HepG2 (cell line): ENCODE data around the gene PIK3R4. TPM values are rescaled to one million over a fixed set of nuclear protein-coding genes. Genes with fewer than 3 reads are reported as not detected.

Experiments used
- ATAC-seq: fragments of 200-7000 bp; cut with Tn5 transposase; 3 replicates; pipeline ENCODE4 v1.9.1; 2020; ENCODE audit warnings: mild to moderate bottlenecking, moderate library complexity
- BruUV-seq: library from RNA; stranded (reverse); fragments of 400-500 nt; replicated peaks from 2 replicates; lab custom pipeline; 2021; lab: Mats Ljungman, UMichigan
- CTCF ChIA-PET: fragments of 300-600 bp; formaldehyde crosslinking; extraction: SDS; loops from one replicate; lab custom pipeline; 2021; ENCODE audit warnings: low total read pairs, inconsistent platforms, low intra/inter-chr PET ratio; lab: Yijun Ruan, JAX
- POLR2A ChIA-PET: fragments of 350-600 bp; sonication (Branson Sonifier 250); formaldehyde crosslinking; loops from one replicate; lab custom pipeline; 2020; ENCODE audit warnings: antibody characterized with exemption, inconsistent platforms; lab: Yijun Ruan, JAX
- DNase-seq: peaks from one replicate; pipeline ENCODE4 v3.0.0-alpha.2; 2015; ENCODE audit warnings: low spot score
- FAIRE-seq: peaks from 3 replicates; lab custom pipeline; 2011; peaks lifted over from hg19 to GRCh38; lab: Jason Lieb, UNC
- H2AFZ ChIP-seq: one replicate; pipeline ENCODE4 v1.6.1; 2011; ENCODE audit warnings: low read length, inconsistent platforms
- H3K27ac ChIP-seq: fragments of 300-600 bp; 3 replicates; pipeline ENCODE4 v1.8.0; 2011; ENCODE audit warnings: mixed run types, mild to moderate bottlenecking, mixed read lengths, low read length, inconsistent platforms; ENCODE audit not compliant: insufficient read depth; ENCODE audit errors: extremely low read length
- H3K27me3 ChIP-seq, 2 experiments: fragments of 200-600 bp in 1 of 2; 2 replicates in 1 of 2; 3 replicates in 1 of 2; pipeline versions ENCODE4 v1.6.0 to v1.8.0; 2011; ENCODE audit warnings: low read length in 2 of 2, mild to moderate bottlenecking in 2 of 2, moderate library complexity in 2 of 2, inconsistent platforms in 1 of 2; ENCODE audit not compliant: insufficient read depth in 2 of 2, control insufficient read depth in 1 of 2
- H3K36me3 ChIP-seq, 2 experiments: fragments of 200-600 bp in 1 of 2; replicated peaks in 1 of 2; 2 replicates in 1 of 2; 3 replicates in 1 of 2; pipeline versions ENCODE4 v1.5.1 to v1.8.0; 2011; ENCODE audit warnings: low read length in 2 of 2, inconsistent platforms in 1 of 2; ENCODE audit not compliant: insufficient read depth in 2 of 2, control insufficient read depth in 1 of 2
- H3K4me1 ChIP-seq: 2 replicates; pipeline ENCODE4 v1.5.1; 2012; ENCODE audit warnings: low read length, inconsistent platforms; ENCODE audit not compliant: insufficient read depth
- H3K4me2 ChIP-seq: 2 replicates; pipeline ENCODE4 v1.6.0; 2011; ENCODE audit warnings: low read depth, low read length, inconsistent platforms
- H3K4me3 ChIP-seq, 3 experiments: fragments of 200-600 bp in 1 of 3; sonication (generic), shearing (Covaris generic) in 1 of 3; replicated peaks in 1 of 3; 2 replicates each; pipeline ENCODE4 v1.5.1; 2011 to 2016; ENCODE audit warnings: low read length in 3 of 3, inconsistent platforms in 2 of 3, low read depth in 2 of 3, mild to moderate bottlenecking in 2 of 3, control low read depth in 1 of 3, mixed read lengths in 1 of 3; ENCODE audit not compliant: insufficient read depth in 1 of 3
- H3K79me2 ChIP-seq: one replicate; pipeline ENCODE4 v1.6.1; 2011; ENCODE audit warnings: low read length, inconsistent platforms; ENCODE audit not compliant: insufficient read depth
- H3K9ac ChIP-seq: 2 replicates; pipeline ENCODE4 v1.6.0; 2011; ENCODE audit warnings: mild to moderate bottlenecking, low read depth, low read length, inconsistent platforms; ENCODE audit not compliant: insufficient read depth
- H3K9me3 ChIP-seq: 2 replicates; pipeline ENCODE4 v1.5.1; 2012; ENCODE audit warnings: mild to moderate bottlenecking, low read length
- H4K20me1 ChIP-seq: 2 replicates; pipeline ENCODE4 v1.6.0; 2011; ENCODE audit warnings: inconsistent platforms, mild to moderate bottlenecking, low read length, moderate library complexity; ENCODE audit not compliant: insufficient read depth
- ATF7 ChIP-seq, 2 experiments: fragments of 450-650 bp in 1 of 2; sonication (generic) in 1 of 2; formaldehyde crosslinking in 1 of 2; IDR thresholded peaks; 2 replicates each; pipeline versions ENCODE4 v1.4.0 to v1.6.1; 2016 to 2020; ENCODE audit warnings: antibody characterized with exemption in 1 of 2, mild to moderate bottlenecking in 1 of 2, missing genetic modification reagents in 1 of 2
- HHEX ChIP-seq: IDR thresholded peaks from 2 replicates; pipeline ENCODE4 v1.6.1; 2016; ENCODE audit warnings: control low read depth
- NR2F1 ChIP-seq, 2 experiments: fragments of 450-650 bp in 1 of 2; formaldehyde crosslinking in 1 of 2; IDR thresholded peaks; 2 replicates each; pipeline versions ENCODE4 v1.5.0 to v1.6.1; 2016 to 2020; ENCODE audit warnings: mild to moderate bottlenecking in 1 of 2, missing compliant biosample characterization in 1 of 2, missing genetic modification reagents in 1 of 2, moderate library complexity in 1 of 2
- RBM39 ChIP-seq: fragments of 200-400 bp; formaldehyde crosslinking; IDR thresholded peaks from one replicate; pipeline ENCODE4 v1.6.1; 2018; ENCODE audit warnings: antibody characterized with exemption, mild to moderate bottlenecking, low read depth, low read length; ENCODE audit not compliant: poor library complexity, severe bottlenecking
- SMAD9 ChIP-seq: sonication (generic); formaldehyde crosslinking; IDR thresholded peaks from 2 replicates; pipeline ENCODE4 v1.5.1; 2020; ENCODE audit warnings: mild to moderate bottlenecking, missing genetic modification reagents
- SMYD3 ChIP-seq: sonication (generic); formaldehyde crosslinking; IDR thresholded peaks from 2 replicates; pipeline ENCODE4 v1.8.1; 2023; ENCODE audit warnings: mild to moderate bottlenecking, missing genetic modification reagents
- TOPORS ChIP-seq: sonication (generic); formaldehyde crosslinking; IDR thresholded peaks from 2 replicates; pipeline ENCODE4 v1.8.0; 2023; ENCODE audit warnings: mild to moderate bottlenecking, missing genetic modification reagents
- ZBTB33 ChIP-seq: sonication (generic); formaldehyde crosslinking; IDR thresholded peaks from 2 replicates; pipeline ENCODE4 v1.4.0; 2020; ENCODE audit warnings: missing genetic modification reagents
- ZNF296 ChIP-seq: sonication (generic); formaldehyde crosslinking; conservative IDR thresholded peaks from 2 replicates; pipeline ENCODE4 v1.5.0; 2020; ENCODE audit warnings: mild to moderate bottlenecking, missing genetic modification reagents
- whole genome bisulfite sequencing: methylation state at CpG from one replicate; pipeline ENCODE4 v1.1.6; 2017; ENCODE audit warnings: low lambda C conversion rate; 5-methylcytosine and 5-hydroxymethylcytosine counted together
- in situ Hi-C: cut with HindIII; loops from 2 replicates; pipeline ENCODE4 v1.10.0; 2017; ENCODE audit warnings: low pct_unique_long_range_greater_than_20kb; ENCODE audit not compliant: extremely low pct_ligation_motif_present
- intact Hi-C: fragments of 100-400 bp; cut with micrococcal nuclease; formaldehyde crosslinking; loops from one replicate; pipeline ENCODE4 v1.10.0; 2022; ENCODE audit not compliant: unreplicated experiment
- polyA plus RNA-seq, 8 experiments: library from polyadenylated mRNA; depleted of rRNA in 3 of 8; stranded (reverse) in 7 of 8; unstranded in 1 of 8; fragments of >200 nt; fragmentation: Illumina TruSeq in 4 of 8; extraction: Trizol in 4 of 8; gene quantifications; 2 replicates each; pipeline versions ENCODE4 v1.2.1 to v1.2.3, GENCODE V29; 2011 to 2016; ENCODE audit warnings: low read depth in 4 of 8, missing spikeins in 1 of 8, mixed read lengths in 1 of 8; ENCODE audit not compliant: insufficient read depth in 1 of 8
- total RNA-seq, 5 experiments: library from RNA; depleted of rRNA; stranded (reverse); fragments of >200 nt; fragmentation: Illumina TruSeq; extraction: Trizol; gene quantifications; 2 replicates each; pipeline ENCODE4 v1.2.3, GENCODE V29; 2016; ENCODE audit warnings: low read depth in 1 of 5
- TF ChIP-seq, protein P1 (sequence below): sonication (generic); formaldehyde crosslinking; IDR thresholded peaks from 2 replicates; pipeline ENCODE4 v1.9.0; 2021; ENCODE audit warnings: missing genetic modification reagents, mild to moderate bottlenecking, borderline replicate concordance

PIK3R4 gene
- total and polyA plus RNA-seq, 2 of the 13 experiments (the other 11 are each of a cell fraction or from before 2014, with no cell fraction given), result 22.4 to 26.0 TPM

DNA sequence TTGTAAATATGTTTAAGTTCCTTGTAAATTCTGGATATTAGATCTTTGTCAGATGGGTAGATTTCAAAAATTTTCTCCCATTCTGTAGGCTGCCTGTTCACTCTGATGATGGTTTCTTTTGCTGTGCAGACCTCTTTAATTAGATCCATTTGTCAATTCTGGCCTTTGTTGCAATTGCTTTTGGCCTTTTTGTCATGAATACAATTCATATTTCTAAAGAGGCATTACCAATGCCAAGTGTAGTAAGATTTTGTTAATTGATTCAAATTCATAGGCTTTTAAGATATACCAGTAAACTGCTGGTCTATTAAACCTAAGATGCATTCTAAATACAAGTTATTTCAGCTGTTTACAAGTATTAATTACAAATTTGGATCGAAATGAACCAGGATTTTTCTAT is 31.0 kb downstream of the PIK3R4 start (continued):
- TF ChIP-seq NR2F1 (CRISPR knock-in tag; IDR thresholded peaks at IDR 0.05), result no peak
- TF ChIP-seq ATF7 (IDR thresholded peaks at IDR 0.05), result no peak
- no peak for TF ChIP-seq ATF7 (CRISPR knock-in tag; IDR thresholded peaks at IDR 0.05)
- TF ChIP-seq RBM39, result no peak
- no peak for TF ChIP-seq ZBTB33

- Histone ChIP-seq H4K20me1 (no peaks in the 10 kb centered on the region), H3K36me3 (peaks cover 1 to 21% of the 10 kb centered on the region in 2 experiments; a peak in 2 of 5 replicates), H3K4me1 (no peaks in the 10 kb centered on the region), H3K9me3 (no peaks in the 10 kb centered on the region), H2AFZ (no peak overlapping the region), H3K9ac (no peak overlapping the region), H3K27me3 (no peaks in the 10 kb centered on the region), H3K4me3 (no peak overlapping the region), H3K4me2 (no peak overlapping the region), H3K27ac (no peak overlapping the region), H3K79me2 (no peaks in the 10 kb centered on the region)
- FAIRE-seq, result no peak
- ChIA-PET POLR2A (interaction anchor here (1.3 kb wide), 1 partner anchor 181 kb away, joined by 3 read pairs; the partner anchor contains the start of gene ATP2C1), CTCF (no interaction called here)
- intact Hi-C loops (no loop called here), in situ Hi-C loops (no loop called here)
- DNase-seq, result no peak
- WGBS, result 98% methylated on average over 3 of the region's 3 CpGs
- no peak for ATAC-seq
- BruUV-seq, result no TSS peak
- TF ChIP-seq SMAD9 (no peak), ZNF296 (CRISPR knock-in tag) (no peak), SMYD3 (CRISPR knock-in tag) (no peak), TOPORS (CRISPR knock-in tag) (no peak), HHEX (CRISPR knock-in tag) (no peak)
- TF ChIP-seq, protein P1, sequence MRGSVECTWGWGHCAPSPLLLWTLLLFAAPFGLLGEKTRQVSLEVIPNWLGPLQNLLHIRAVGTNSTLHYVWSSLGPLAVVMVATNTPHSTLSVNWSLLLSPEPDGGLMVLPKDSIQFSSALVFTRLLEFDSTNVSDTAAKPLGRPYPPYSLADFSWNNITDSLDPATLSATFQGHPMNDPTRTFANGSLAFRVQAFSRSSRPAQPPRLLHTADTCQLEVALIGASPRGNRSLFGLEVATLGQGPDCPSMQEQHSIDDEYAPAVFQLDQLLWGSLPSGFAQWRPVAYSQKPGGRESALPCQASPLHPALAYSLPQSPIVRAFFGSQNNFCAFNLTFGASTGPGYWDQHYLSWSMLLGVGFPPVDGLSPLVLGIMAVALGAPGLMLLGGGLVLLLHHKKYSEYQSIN (CRISPR knock-in tag), result no peak
These were observed 33.8 kb downstream of the PIK3R4 start for GRCh38 chr3:130712718-130713423.
